Loucy (cell line): ENCODE measurements around the gene CABP4.

Experiments used
- H2AFZ ChIP-seq: fragments of 200-600 bp; sonication (generic); 2 replicates; pipeline ENCODE4 v1.6.0; 2016; ENCODE audit warnings: antibody characterized with exemption, mild to moderate bottlenecking, low read length, moderate library complexity
- H3F3A ChIP-seq: fragments of 200-600 bp; 2 replicates; pipeline ENCODE4 v1.6.0; 2016; ENCODE audit warnings: antibody characterized with exemption, low read depth, mild to moderate bottlenecking
- H3K27me3 ChIP-seq: fragments of 200-600 bp; sonication (generic); 2 replicates; pipeline ENCODE4 v1.6.1; 2014; ENCODE audit warnings: low read length, mild to moderate bottlenecking; ENCODE audit not compliant: insufficient read depth, poor library complexity, severe bottlenecking
- H3K36me3 ChIP-seq: fragments of 200-600 bp; sonication (generic); 2 replicates; pipeline ENCODE4 v1.6.1; 2016; ENCODE audit warnings: low read length; ENCODE audit not compliant: insufficient read depth
- H3K4me1 ChIP-seq: fragments of 200-600 bp; sonication (generic); 2 replicates; pipeline ENCODE4 v1.5.1; 2014; ENCODE audit warnings: low read length, mild to moderate bottlenecking; ENCODE audit not compliant: insufficient read depth, poor library complexity, severe bottlenecking
- H3K4me2 ChIP-seq: fragments of 200-600 bp; sonication (generic); 2 replicates; pipeline ENCODE4 v1.6.0; 2014; ENCODE audit warnings: antibody characterized with exemption, low read length, low read depth, mild to moderate bottlenecking; ENCODE audit not compliant: poor library complexity, severe bottlenecking
- H3K4me3 ChIP-seq: fragments of 200-600 bp; sonication (generic); 2 replicates; pipeline ENCODE4 v1.5.1; 2014; ENCODE audit warnings: low read length, mild to moderate bottlenecking, mixed read lengths; ENCODE audit not compliant: poor library complexity, severe bottlenecking
- H3K79me2 ChIP-seq: fragments of 200-600 bp; sonication (generic); 2 replicates; pipeline ENCODE4 v1.6.1; 2014; ENCODE audit warnings: low read length; ENCODE audit not compliant: insufficient read depth
- H3K9ac ChIP-seq: fragments of 200-600 bp; sonication (generic); 2 replicates; pipeline ENCODE4 v1.6.0; 2014; ENCODE audit warnings: mild to moderate bottlenecking, low read depth, low read length, moderate library complexity; ENCODE audit not compliant: poor library complexity, severe bottlenecking
- H3K9me2 ChIP-seq: fragments of 200-600 bp; sonication (generic); replicated peaks from 2 replicates; pipeline ENCODE4 v1.6.1; 2016; ENCODE audit warnings: low read depth, low read length, mixed read lengths
- H3K9me3 ChIP-seq: fragments of 200-600 bp; sonication (generic); 2 replicates; pipeline ENCODE4 v1.6.1; 2014; ENCODE audit warnings: mild to moderate bottlenecking, antibody characterized with exemption, low read length, low read depth; ENCODE audit not compliant: insufficient read depth
- H4K20me1 ChIP-seq: fragments of 200-600 bp; sonication (generic); 2 replicates; pipeline ENCODE4 v1.6.0; 2014; ENCODE audit warnings: antibody characterized with exemption, low read length, mild to moderate bottlenecking; ENCODE audit not compliant: insufficient read depth, poor library complexity, severe bottlenecking
- EZH2phosphoT487 ChIP-seq: fragments of 200-600 bp; IDR thresholded peaks from 2 replicates; pipeline ENCODE4 v1.6.1; 2018; ENCODE audit warnings: antibody characterized with exemption, mild to moderate bottlenecking, moderate library complexity, borderline replicate concordance
- TF ChIP-seq, protein P1 (sequence below): fragments of 200-600 bp; sonication (generic); conservative IDR thresholded peaks from 2 replicates; pipeline ENCODE4 v1.5.1; 2014; ENCODE audit warnings: mild to moderate bottlenecking, antibody characterized with exemption, low read length

CABP4 gene

GRCh38 chr11:67413266-67413849, 41.8 kb upstream of the CABP4 start:
- Histone ChIP-seq H4K20me1 (no peaks in the 10 kb centered on the region), H3K9ac (peak overlapping the region; percentile 25), H3K36me3 (no peaks in the 10 kb centered on the region), H3K9me2 (no peaks in the 10 kb centered on the region), H3K4me3 (no peak overlapping the region), H3K79me2 (peaks cover 13% of the 10 kb centered on the region; the same call in 1 of the 2 replicates), H3K27me3 (no peaks in the 10 kb centered on the region), H3K4me2 (no peak overlapping the region), H3F3A (peaks cover 12% of the 10 kb centered on the region), H3K9me3 (no peaks in the 10 kb centered on the region), H3K4me1 (peaks cover 54% of the 10 kb centered on the region), H2AFZ (no peak overlapping the region)
- TF ChIP-seq, protein P1, sequence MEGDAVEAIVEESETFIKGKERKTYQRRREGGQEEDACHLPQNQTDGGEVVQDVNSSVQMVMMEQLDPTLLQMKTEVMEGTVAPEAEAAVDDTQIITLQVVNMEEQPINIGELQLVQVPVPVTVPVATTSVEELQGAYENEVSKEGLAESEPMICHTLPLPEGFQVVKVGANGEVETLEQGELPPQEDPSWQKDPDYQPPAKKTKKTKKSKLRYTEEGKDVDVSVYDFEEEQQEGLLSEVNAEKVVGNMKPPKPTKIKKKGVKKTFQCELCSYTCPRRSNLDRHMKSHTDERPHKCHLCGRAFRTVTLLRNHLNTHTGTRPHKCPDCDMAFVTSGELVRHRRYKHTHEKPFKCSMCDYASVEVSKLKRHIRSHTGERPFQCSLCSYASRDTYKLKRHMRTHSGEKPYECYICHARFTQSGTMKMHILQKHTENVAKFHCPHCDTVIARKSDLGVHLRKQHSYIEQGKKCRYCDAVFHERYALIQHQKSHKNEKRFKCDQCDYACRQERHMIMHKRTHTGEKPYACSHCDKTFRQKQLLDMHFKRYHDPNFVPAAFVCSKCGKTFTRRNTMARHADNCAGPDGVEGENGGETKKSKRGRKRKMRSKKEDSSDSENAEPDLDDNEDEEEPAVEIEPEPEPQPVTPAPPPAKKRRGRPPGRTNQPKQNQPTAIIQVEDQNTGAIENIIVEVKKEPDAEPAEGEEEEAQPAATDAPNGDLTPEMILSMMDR, result no peak
- TF ChIP-seq EZH2phosphoT487, result no peak

DNA sequence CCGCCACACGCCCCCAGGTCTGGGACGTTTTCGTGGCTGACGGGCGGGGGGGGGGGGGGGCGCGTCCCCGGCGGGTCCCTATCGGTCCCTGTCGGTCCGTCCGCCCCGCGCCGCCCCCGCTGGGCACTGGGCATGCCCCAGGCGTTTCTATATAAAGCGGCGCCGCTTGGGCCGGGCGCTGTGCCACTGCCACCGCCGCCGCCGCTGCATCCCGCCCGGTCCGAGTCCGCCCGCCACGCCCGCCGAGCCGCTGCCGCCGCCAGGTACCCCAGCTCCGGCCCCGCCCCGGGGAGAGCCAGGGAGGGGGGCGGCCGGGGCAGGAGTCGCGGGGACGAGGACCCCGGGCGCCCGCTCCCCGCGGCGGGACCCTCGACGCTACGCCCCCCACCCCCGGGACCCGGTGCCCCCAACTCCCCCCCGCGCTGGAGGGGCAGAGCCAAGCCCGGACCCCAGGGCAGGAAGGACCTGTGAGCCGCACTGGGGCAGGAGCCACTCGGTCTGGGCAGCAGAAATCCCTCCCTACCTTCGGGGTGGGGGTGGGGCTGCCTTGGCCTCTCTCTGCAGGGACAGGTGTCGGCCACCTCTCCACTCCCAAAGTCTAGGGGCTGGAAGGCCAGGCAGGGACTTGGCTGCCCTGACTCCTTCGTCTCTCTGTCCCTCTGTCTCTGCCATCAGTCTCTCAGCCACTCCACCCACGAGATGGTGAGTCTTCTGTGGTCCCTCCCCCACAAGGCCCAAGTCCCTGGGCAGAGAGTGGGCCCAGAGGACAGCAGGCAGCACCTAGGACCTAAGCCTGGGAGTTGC, 39.5 kb upstream of the CABP4 start, which contains the start of gene CARNS1:
TSS of gene CARNS1 (plus strand) at position 178 of the 804 bp plus-strand sequence. CDS start at position 700, 522 bp downstream.
- Histone ChIP-seq H3K4me1 (peaks cover 57% of the 10 kb centered on the region), H3K79me2 (peaks cover 26% of the 10 kb centered on the region; the same call in 1 of the 2 replicates), H3K9me2 (no peaks in the 10 kb centered on the region), H3K4me3 (peak within 1 kb of the TSS; percentile 19), H3K9ac (peak within 1 kb of the TSS; percentile 56), H3K4me2 (peak within 1 kb of the TSS; percentile 63), H3F3A (no peaks in the 10 kb centered on the region), H3K27me3 (no peaks in the 10 kb centered on the region), H2AFZ (no peak within 1 kb of the TSS), H4K20me1 (no peaks in the 10 kb centered on the region), H3K36me3 (no peaks in the 10 kb centered on the region), H3K9me3 (no peaks in the 10 kb centered on the region)
- TF ChIP-seq, protein P1, result no peak
- TF ChIP-seq EZH2phosphoT487, result no peak

DNA sequence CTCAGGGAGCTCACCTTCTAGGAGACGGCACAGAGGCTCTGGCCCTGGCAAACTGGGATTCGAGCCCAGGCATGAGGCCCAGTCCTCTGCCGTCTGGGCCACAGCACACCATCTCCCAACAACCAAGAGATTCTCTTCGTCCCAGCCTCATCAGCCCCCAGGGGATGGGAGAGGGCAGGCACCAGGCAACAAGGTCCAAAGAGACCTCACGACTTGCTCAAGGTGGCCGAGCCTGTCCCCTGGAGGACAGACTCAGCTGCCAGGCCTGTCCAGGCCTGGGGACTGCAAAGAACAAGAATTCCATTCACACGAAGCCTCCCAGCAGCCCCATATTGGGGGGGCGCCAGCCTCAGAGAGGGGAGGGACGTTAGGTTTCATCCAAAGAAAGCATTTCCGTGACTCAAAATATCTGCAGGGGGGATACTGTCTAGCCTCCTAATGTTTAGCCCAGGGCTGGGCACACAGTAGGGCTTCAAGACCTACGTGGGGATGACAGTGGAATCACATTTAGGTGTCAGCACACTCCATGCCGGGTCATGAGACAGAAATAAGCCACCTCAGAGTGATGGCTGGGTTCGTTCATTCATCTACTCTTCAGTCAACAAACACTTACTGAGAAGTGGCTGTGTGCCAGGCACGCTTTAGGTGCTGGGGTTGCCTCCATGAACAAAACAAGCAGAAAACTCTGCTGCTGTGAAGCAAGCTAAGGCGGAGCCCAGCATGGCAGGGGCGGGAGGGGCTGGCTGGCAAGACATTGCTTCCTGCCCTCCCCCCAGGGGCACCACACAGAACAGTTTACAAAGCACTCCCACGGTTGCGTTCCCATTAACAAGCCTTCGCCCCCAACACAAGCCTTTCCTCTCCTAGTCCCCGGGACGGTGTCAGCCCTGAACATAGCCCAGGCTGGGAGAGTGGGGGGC, 38.5 kb upstream of the CABP4 start:
- Histone ChIP-seq H3K4me3 (peak overlapping the region; percentile 19), H3K79me2 (peaks cover 23% of the 10 kb centered on the region; the same call in 1 of the 2 replicates), H4K20me1 (no peaks in the 10 kb centered on the region), H3K36me3 (no peaks in the 10 kb centered on the region), H3K27me3 (no peaks in the 10 kb centered on the region), H3K9me2 (no peaks in the 10 kb centered on the region), H3F3A (no peaks in the 10 kb centered on the region), H3K4me1 (peaks cover 49% of the 10 kb centered on the region), H2AFZ (no peak overlapping the region), H3K4me2 (peak overlapping the region; percentile 63), H3K9ac (peak overlapping the region; percentile 56), H3K9me3 (no peaks in the 10 kb centered on the region)
- TF ChIP-seq, protein P1, result no peak
- TF ChIP-seq EZH2phosphoT487, result no peak
